Activated CD8-positive, alpha-beta memory T cell treated with anti-CD3 and anti-CD28 coated beads for 24 hours (primary cell): Measurements from ENCODE around the gene ABCC12.
A peak's percentile ranks its signal among the peaks of the same experiment; 100 is the strongest.

Source experiments
- DNase-seq: peaks from one replicate; pipeline ENCODE4 v3.0.0-alpha.2; 2020

ABCC12 gene

GRCh38 chr16:48131201-48131935, 24.4 kb downstream of the ABCC12 start:
- no peak for DNase-seq

GRCh38 chr16:48129926-48130325, 25.9 kb downstream of the ABCC12 start:
- no peak for DNase-seq

- DNase-seq: no peak
These were observed 27.0 kb downstream of the ABCC12 start for GRCh38 chr16:48128769-48129168.

DNA sequence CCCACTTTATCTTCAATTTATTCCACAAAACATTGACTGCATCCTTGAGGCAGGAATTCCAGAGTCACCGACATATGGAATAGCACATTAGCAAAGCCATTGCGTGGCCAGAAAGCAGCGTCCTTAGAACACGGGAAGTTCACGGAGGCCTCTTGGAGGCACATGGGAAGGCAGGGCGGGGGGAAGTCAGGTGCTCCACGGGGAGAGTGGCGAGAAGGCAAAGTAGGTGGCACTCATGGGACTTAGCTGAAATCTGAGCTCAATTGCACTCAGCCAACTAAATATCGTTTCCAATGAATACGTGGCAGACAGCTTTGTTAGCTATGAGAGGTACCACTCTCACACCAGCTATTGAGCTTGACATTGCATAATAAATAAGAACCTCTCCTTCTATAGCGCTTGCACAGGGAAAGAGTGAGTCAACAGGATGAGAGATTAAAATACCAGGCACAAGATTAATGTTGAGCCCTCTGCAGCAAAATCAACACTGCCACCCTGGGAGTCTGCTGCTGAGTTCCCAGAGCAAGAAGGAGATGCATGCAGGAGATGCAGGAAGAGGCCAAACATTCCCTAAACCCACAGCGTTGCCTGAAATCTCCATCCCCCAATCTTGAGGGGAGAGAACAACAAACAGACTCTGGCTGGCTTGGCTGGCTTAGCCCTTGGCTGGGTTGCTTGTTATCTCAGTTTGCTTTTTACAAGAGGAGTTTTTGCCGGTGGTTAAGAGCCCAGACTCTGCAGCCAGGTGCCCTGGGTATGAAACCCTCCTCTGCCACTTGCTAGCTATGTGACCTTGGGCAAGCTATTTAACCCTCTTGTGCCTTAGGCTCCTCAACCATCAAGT, 28.8 kb downstream of the ABCC12 start:
- DNase-seq: no peak

GRCh38 chr16:48125888-48126287, 29.9 kb downstream of the ABCC12 start:
- no peak for DNase-seq

DNA sequence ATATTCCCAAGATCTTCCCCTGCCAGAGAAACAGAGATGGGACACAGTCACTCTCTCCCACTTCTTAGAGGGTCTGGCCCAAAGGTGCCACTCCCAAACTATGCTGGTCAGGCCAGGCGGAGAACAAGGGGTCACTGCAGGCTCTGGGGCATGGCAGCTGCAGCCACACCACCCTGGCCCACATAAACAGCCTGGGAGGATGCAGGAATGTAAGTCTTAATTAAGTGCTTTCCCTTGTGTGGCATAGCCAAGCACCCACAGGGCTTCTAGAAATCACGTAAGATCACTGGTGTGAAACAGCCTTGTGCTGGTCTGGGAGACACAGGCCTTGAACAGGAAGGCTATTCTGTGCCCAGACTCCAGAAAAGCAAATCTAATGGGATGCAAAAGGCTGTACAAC, 31.5 kb downstream of the ABCC12 start:
- no peak for DNase-seq

GRCh38 chr16:48123104-48123788, 32.5 kb downstream of the ABCC12 start:
- DNase-seq: no peak

- DNase-seq: no peak
These were observed 34.5 kb downstream of the ABCC12 start for GRCh38 chr16:48121276-48121675.

GRCh38 chr16:48118841-48119240, 37.0 kb downstream of the ABCC12 start:
- DNase-seq: no peak

GRCh38 chr16:48117217-48118105, 38.3 kb downstream of the ABCC12 start:
- peak; percentile 74 for DNase-seq

- no peak for DNase-seq
These were observed 40.5 kb downstream of the ABCC12 start for GRCh38 chr16:48115299-48115698.

- DNase-seq: no peak
These were observed 41.4 kb downstream of the ABCC12 start for GRCh38 chr16:48114410-48114809.

GRCh38 chr16:48113471-48113870, 42.3 kb downstream of the ABCC12 start:
- DNase-seq: no peak

DNA sequence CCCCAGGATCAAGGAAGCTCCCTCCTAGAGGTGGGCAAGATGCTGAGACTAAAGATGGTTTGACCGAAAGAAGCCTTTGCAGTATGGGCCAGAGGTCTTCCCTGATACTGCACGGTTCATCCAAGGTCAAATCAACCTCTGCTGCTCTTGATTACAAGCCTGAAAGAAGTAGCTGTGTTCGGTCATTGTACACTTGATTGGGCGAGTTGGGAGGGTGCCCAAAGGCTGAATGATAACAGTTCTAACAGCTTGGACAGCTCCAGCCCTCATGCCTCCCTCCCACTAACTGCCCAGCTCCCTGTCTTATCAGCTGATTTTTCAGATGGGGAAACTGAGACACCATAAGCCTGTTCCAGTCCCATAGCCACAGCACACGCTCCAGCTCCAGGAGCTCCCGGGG, 42.8 kb downstream of the ABCC12 start:
- no peak for DNase-seq

- DNase-seq: no peak
These were observed 43.2 kb downstream of the ABCC12 start for GRCh38 chr16:48112600-48112999.

GRCh38 chr16:48110982-48111381, 44.8 kb downstream of the ABCC12 start:
- no peak for DNase-seq

DNA sequence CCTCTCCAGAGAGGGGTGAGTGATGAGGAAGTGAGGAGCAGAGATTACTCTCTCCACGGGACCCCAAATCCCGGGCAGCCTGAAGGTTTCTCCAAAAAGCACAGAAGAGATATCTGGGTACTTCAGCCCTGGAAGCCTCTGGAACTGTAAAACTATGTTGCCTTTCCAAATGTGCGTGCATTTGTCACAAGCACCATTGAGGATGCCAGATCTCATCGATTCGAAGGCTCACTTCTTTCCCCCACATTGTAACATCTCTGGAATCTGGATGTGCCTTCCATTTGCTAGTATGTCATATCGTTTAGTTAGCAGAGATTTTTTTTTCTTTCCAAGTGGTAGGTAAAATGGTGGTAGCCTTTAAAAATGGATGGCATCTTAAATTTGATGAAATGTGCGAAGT, 45.8 kb downstream of the ABCC12 start:
- no peak for DNase-seq

- no peak for DNase-seq
These were observed 46.3 kb downstream of the ABCC12 start for GRCh38 chr16:48109475-48109874.

- DNase-seq: no peak
These were observed 49.3 kb downstream of the ABCC12 start for GRCh38 chr16:48106446-48106845.
